IPS DF 19.7 (cell line): ENCODE measurements around the gene NBPF4.
"Not testable (repeated sequence)": the region's sequence is repeated elsewhere in the genome, so short reads cannot be mapped to it uniquely, and the experiment has no call there.

ENCODE experiments used
- DNase-seq: peaks from one replicate; pipeline ENCODE4 v3.0.0-alpha.2; 2013; ENCODE audit warnings: low read depth, low spot score

NBPF4 gene

GRCh38 chr1:108243976-108244375 lies at the start of gene NBPF4:
TSS of gene NBPF4 (minus strand) at chr1:108244076. CDS start at chr1:108243761, 315 bp downstream.
- not testable (repeated sequence) for DNase-seq

GRCh38 chr1:108282528-108283257 lies 38.8 kb upstream of the NBPF4 start:
- DNase-seq = not testable (repeated sequence)

GRCh38 chr1:108272485-108273327 lies 28.8 kb upstream of the NBPF4 start:
- not testable (repeated sequence) for DNase-seq

- not testable (repeated sequence) for DNase-seq
These were observed 23.2 kb upstream of the NBPF4 start for GRCh38 chr1:108267097-108267496.

- DNase-seq = not testable (repeated sequence)
These were observed 18.1 kb upstream of the NBPF4 start for GRCh38 chr1:108261967-108262366.

GRCh38 chr1:108261519-108261918 lies 17.6 kb upstream of the NBPF4 start:
- not testable (repeated sequence) for DNase-seq

GRCh38 chr1:108260578-108261259 lies 16.8 kb upstream of the NBPF4 start:
- not testable (repeated sequence) for DNase-seq

GRCh38 chr1:108255426-108255825 lies 11.6 kb upstream of the NBPF4 start:
- not testable (repeated sequence) for DNase-seq

GRCh38 chr1:108239426-108239825 lies 4.5 kb downstream of the NBPF4 start:
- not testable (repeated sequence) for DNase-seq

GRCh38 chr1:108235308-108235707 lies 8.6 kb downstream of the NBPF4 start:
- not testable (repeated sequence) for DNase-seq

- DNase-seq = not testable (repeated sequence)
These were observed 11.7 kb downstream of the NBPF4 start for GRCh38 chr1:108232183-108232582.

GRCh38 chr1:108229976-108230375 lies 13.9 kb downstream of the NBPF4 start:
- not testable (repeated sequence) for DNase-seq

- DNase-seq = not testable (repeated sequence)
These were observed 16.1 kb downstream of the NBPF4 start for GRCh38 chr1:108227772-108228171.

- not testable (repeated sequence) for DNase-seq
These were observed 17.0 kb downstream of the NBPF4 start for GRCh38 chr1:108226855-108227254.

- DNase-seq = not testable (repeated sequence)
These were observed 20.6 kb downstream of the NBPF4 start for GRCh38 chr1:108223226-108223625.

GRCh38 chr1:108217515-108218174 lies 26.2 kb downstream of the NBPF4 start:
- DNase-seq = not testable (repeated sequence)

- DNase-seq = not testable (repeated sequence)
These were observed 26.9 kb downstream of the NBPF4 start for GRCh38 chr1:108217007-108217406.

- not testable (repeated sequence) for DNase-seq
These were observed 27.6 kb downstream of the NBPF4 start for GRCh38 chr1:108216028-108216890.

- DNase-seq = not testable (repeated sequence)
These were observed 29.0 kb downstream of the NBPF4 start for GRCh38 chr1:108214641-108215465.
